ENCODE data around the gene ANKRD31.
"Not testable (repeated sequence)": the region's sequence is repeated elsewhere in the genome, so short reads cannot be mapped to it uniquely, and the experiment has no call there.

ANKRD31 gene

GRCh38 chr5:75169516-75169915 lies 67.2 kb downstream of the ANKRD31 start:
- TF ChIP-seq CTCF (IDR thresholded peaks at IDR 0.05; ENCODE audit: extremely low read depth, missing control alignments) = no peak
- DNase-seq (ENCODE audit: low spot score) = no peak

GRCh38 chr5:75168026-75168735 lies 68.5 kb downstream of the ANKRD31 start:
- no peak for TF ChIP-seq CTCF (IDR thresholded peaks at IDR 0.05; ENCODE audit: extremely low read depth, missing control alignments)
- DNase-seq (ENCODE audit: low spot score) = no peak

- no peak for TF ChIP-seq CTCF (IDR thresholded peaks at IDR 0.05; ENCODE audit: extremely low read depth, missing control alignments)
- DNase-seq (ENCODE audit: low spot score) = no peak
Observed at GRCh38 chr5:75167345-75167744, 69.3 kb downstream of the ANKRD31 start.

- DNase-seq (ENCODE audit: low spot score) = not testable (repeated sequence)
Observed at GRCh38 chr5:75161508-75161907, 75.2 kb downstream of the ANKRD31 start.

GRCh38 chr5:75156585-75156984 lies 80.1 kb downstream of the ANKRD31 start:
- no peak for TF ChIP-seq CTCF (IDR thresholded peaks at IDR 0.05; ENCODE audit: extremely low read depth, missing control alignments)
- DNase-seq (ENCODE audit: low spot score) = no peak

GRCh38 chr5:75152860-75153259 lies 83.8 kb downstream of the ANKRD31 start:
- no peak for DNase-seq (ENCODE audit: low spot score)
- TF ChIP-seq CTCF (IDR thresholded peaks at IDR 0.05; ENCODE audit: extremely low read depth, missing control alignments) = no peak

- DNase-seq (ENCODE audit: low spot score) = no peak
- no peak for TF ChIP-seq CTCF (IDR thresholded peaks at IDR 0.05; ENCODE audit: extremely low read depth, missing control alignments)
Observed at GRCh38 chr5:75148051-75148450, 88.6 kb downstream of the ANKRD31 start.

GRCh38 chr5:75142566-75143136 lies 94.0 kb downstream of the ANKRD31 start:
- no peak for TF ChIP-seq CTCF (IDR thresholded peaks at IDR 0.05; ENCODE audit: extremely low read depth, missing control alignments)
- no peak for DNase-seq (ENCODE audit: low spot score)

All from GM20000 (cell line).